ENCODE measurements around the gene GRAMD4.
"Not testable (repeated sequence)": the region's sequence is repeated elsewhere in the genome, so short reads cannot be mapped to it uniquely, and the experiment has no call there.

The GRAMD4 gene

GRCh38 chr22:46628756-46629155 lies 8.6 kb downstream of the GRAMD4 start:
- Mint-ChIP-seq H3K36me3 (ENCODE audit: low read depth) (no peaks in the 10 kb centered on the region), H3K27me3 (no peaks in the 10 kb centered on the region), H3K27ac (no peak overlapping the region), H3K4me3 (no peak overlapping the region), H3K4me1 (ENCODE audit: low read depth) (no peaks in the 10 kb centered on the region), H3K9me3 (no peaks in the 10 kb centered on the region)
- DNase-seq, result no peak

GRCh38 chr22:46629291-46629690 lies 9.1 kb downstream of the GRAMD4 start:
- Mint-ChIP-seq H3K27me3 (no peaks in the 10 kb centered on the region), H3K4me3 (no peak overlapping the region), H3K9me3 (no peaks in the 10 kb centered on the region), H3K36me3 (ENCODE audit: low read depth) (no peaks in the 10 kb centered on the region), H3K4me1 (ENCODE audit: low read depth) (no peaks in the 10 kb centered on the region), H3K27ac (no peak overlapping the region)
- DNase-seq, result no peak

GRCh38 chr22:46631113-46631512 lies 10.9 kb downstream of the GRAMD4 start:
- no peaks in the 10 kb centered on the region for H3K9me3 Mint-ChIP-seq
- no peak overlapping the region for H3K4me3 Mint-ChIP-seq
- no peaks in the 10 kb centered on the region for H3K4me1 Mint-ChIP-seq (ENCODE audit: low read depth)
- H3K36me3 Mint-ChIP-seq (ENCODE audit: low read depth), result no peaks in the 10 kb centered on the region
- H3K27me3 Mint-ChIP-seq, result no peaks in the 10 kb centered on the region
- no peak for DNase-seq
- no peak overlapping the region for H3K27ac Mint-ChIP-seq

- Mint-ChIP-seq H3K4me3 (no peak overlapping the region), H3K36me3 (ENCODE audit: low read depth) (no peaks in the 10 kb centered on the region), H3K27ac (no peak overlapping the region), H3K9me3 (no peaks in the 10 kb centered on the region), H3K27me3 (no peaks in the 10 kb centered on the region), H3K4me1 (ENCODE audit: low read depth) (no peaks in the 10 kb centered on the region)
- DNase-seq, result no peak
Observed at GRCh38 chr22:46632646-46633249, 12.6 kb downstream of the GRAMD4 start.

GRCh38 chr22:46633334-46633890 lies 13.2 kb downstream of the GRAMD4 start:
- Mint-ChIP-seq H3K27me3 (no peaks in the 10 kb centered on the region), H3K36me3 (ENCODE audit: low read depth) (no peaks in the 10 kb centered on the region), H3K4me3 (no peak overlapping the region), H3K9me3 (no peaks in the 10 kb centered on the region), H3K4me1 (ENCODE audit: low read depth) (no peaks in the 10 kb centered on the region), H3K27ac (no peak overlapping the region)
- DNase-seq, result no peak

GRCh38 chr22:46634011-46634699 lies 14.0 kb downstream of the GRAMD4 start:
- no peak for DNase-seq
- Mint-ChIP-seq H3K4me1 (ENCODE audit: low read depth) (peaks cover 2% of the 10 kb centered on the region), H3K9me3 (no peaks in the 10 kb centered on the region), H3K36me3 (ENCODE audit: low read depth) (no peaks in the 10 kb centered on the region), H3K27me3 (no peaks in the 10 kb centered on the region), H3K27ac (no peak overlapping the region), H3K4me3 (no peak overlapping the region)

GRCh38 chr22:46634973-46635685 lies 14.9 kb downstream of the GRAMD4 start:
- H3K4me1 Mint-ChIP-seq (ENCODE audit: low read depth); H3K27ac Mint-ChIP-seq; H3K36me3 Mint-ChIP-seq (ENCODE audit: low read depth); H3K27me3 Mint-ChIP-seq; H3K4me3 Mint-ChIP-seq; DNase-seq; H3K9me3 Mint-ChIP-seq: not testable (repeated sequence)

GRCh38 chr22:46635756-46636155 lies 15.6 kb downstream of the GRAMD4 start:
- Mint-ChIP-seq H3K9me3 (no peaks in the 10 kb centered on the region), H3K4me3 (no peak overlapping the region), H3K27ac (no peak overlapping the region)

GRCh38 chr22:46636221-46637002 lies 16.2 kb downstream of the GRAMD4 start:
- H3K4me1 Mint-ChIP-seq (ENCODE audit: low read depth), result peaks cover 2% of the 10 kb centered on the region
- H3K27me3 Mint-ChIP-seq, result no peaks in the 10 kb centered on the region
- DNase-seq, result no peak

More at GRCh38 chr22:46635756-46636155, 15.6 kb downstream of the GRAMD4 start:
- DNase-seq, result no peak
- no peaks in the 10 kb centered on the region for H3K27me3 Mint-ChIP-seq
- H3K36me3 Mint-ChIP-seq (ENCODE audit: low read depth), result no peaks in the 10 kb centered on the region
- H3K4me1 Mint-ChIP-seq (ENCODE audit: low read depth), result peaks cover 2% of the 10 kb centered on the region

GRCh38 chr22:46637711-46638600 lies 17.8 kb downstream of the GRAMD4 start:
- Mint-ChIP-seq H3K9me3 (no peaks in the 10 kb centered on the region), H3K4me1 (ENCODE audit: low read depth) (peaks cover 2% of the 10 kb centered on the region), H3K27ac (no peak overlapping the region), H3K27me3 (no peaks in the 10 kb centered on the region), H3K4me3 (no peak overlapping the region), H3K36me3 (ENCODE audit: low read depth) (peaks cover 3% of the 10 kb centered on the region)
- no peak for DNase-seq

More at GRCh38 chr22:46636221-46637002, 16.2 kb downstream of the GRAMD4 start:
- no peak overlapping the region for H3K27ac Mint-ChIP-seq
- no peaks in the 10 kb centered on the region for H3K36me3 Mint-ChIP-seq (ENCODE audit: low read depth)
- no peaks in the 10 kb centered on the region for H3K9me3 Mint-ChIP-seq
- no peak overlapping the region for H3K4me3 Mint-ChIP-seq

- Mint-ChIP-seq H3K9me3 (no peaks in the 10 kb centered on the region), H3K4me3 (no peak overlapping the region), H3K36me3 (ENCODE audit: low read depth) (peaks cover 3% of the 10 kb centered on the region), H3K4me1 (ENCODE audit: low read depth) (peaks cover 2% of the 10 kb centered on the region), H3K27ac (no peak overlapping the region), H3K27me3 (no peaks in the 10 kb centered on the region)
- DNase-seq, result no peak
Observed at GRCh38 chr22:46638601-46639431, 18.6 kb downstream of the GRAMD4 start.

- DNase-seq, result no peak
- H3K27ac Mint-ChIP-seq, result no peak overlapping the region
- H3K36me3 Mint-ChIP-seq (ENCODE audit: low read depth), result peaks cover 3% of the 10 kb centered on the region
- H3K9me3 Mint-ChIP-seq, result no peaks in the 10 kb centered on the region
- H3K4me3 Mint-ChIP-seq, result no peak overlapping the region
- H3K27me3 Mint-ChIP-seq, result no peaks in the 10 kb centered on the region
- peaks cover 2% of the 10 kb centered on the region for H3K4me1 Mint-ChIP-seq (ENCODE audit: low read depth)
Observed at GRCh38 chr22:46639843-46640242, 19.7 kb downstream of the GRAMD4 start.
